ENCODE data around the gene KLHL4.
"Not testable (repeated sequence)": the region's sequence is repeated elsewhere in the genome, so short reads cannot be mapped to it uniquely, and the experiment has no call there.

Gene KLHL4

GRCh38 chrX:87571964-87572363 is 54.4 kb downstream of the KLHL4 start:
- Histone ChIP-seq H3K36me3 (ENCODE audit: insufficient read depth, low read length) (no peaks in the 10 kb centered on the region), H3K4me3 (ENCODE audit: low read depth in 1 of 2, low read length in 2 of 2) (no peak overlapping the region), H3K9me3 (ENCODE audit: low read length) (no peaks in the 10 kb centered on the region), H3K9ac (ENCODE audit: low read length) (no peak overlapping the region), H3K4me1 (ENCODE audit: insufficient read depth, low read length) (no peaks in the 10 kb centered on the region), H3K27ac (ENCODE audit: low read depth, low read length) (no peak overlapping the region), H3K27me3 (ENCODE audit: control insufficient read depth in 1 of 2, insufficient read depth in 2 of 2, low read length in 2 of 2) (no peaks in the 10 kb centered on the region)

- H3K36me3 ChIP-seq (ENCODE audit: insufficient read depth, low read length), result no peaks in the 10 kb centered on the region
- no peaks in the 10 kb centered on the region for H3K9me3 ChIP-seq (ENCODE audit: low read length)
- H3K27me3 ChIP-seq (ENCODE audit: control insufficient read depth in 1 of 2, insufficient read depth in 2 of 2, low read length in 2 of 2), result no peaks in the 10 kb centered on the region
- H3K27ac ChIP-seq (ENCODE audit: low read depth, low read length), result no peak overlapping the region
- no peak overlapping the region for H3K4me3 ChIP-seq (ENCODE audit: low read depth in 1 of 2, low read length in 2 of 2)
- no peaks in the 10 kb centered on the region for H3K4me1 ChIP-seq (ENCODE audit: insufficient read depth, low read length)
- H3K9ac ChIP-seq (ENCODE audit: low read length), result no peak overlapping the region
Measured at GRCh38 chrX:87572901-87573300, 55.3 kb downstream of the KLHL4 start.

- no peaks in the 10 kb centered on the region for H3K27me3 ChIP-seq (ENCODE audit: control insufficient read depth in 1 of 2, insufficient read depth in 2 of 2, low read length in 2 of 2)
- H3K9ac ChIP-seq (ENCODE audit: low read length), result no peak overlapping the region
- H3K4me3 ChIP-seq (ENCODE audit: low read depth in 1 of 2, low read length in 2 of 2), result no peak overlapping the region
- H3K27ac ChIP-seq (ENCODE audit: low read depth, low read length), result no peak overlapping the region
- H3K4me1 ChIP-seq (ENCODE audit: insufficient read depth, low read length), result no peaks in the 10 kb centered on the region
- H3K9me3 ChIP-seq (ENCODE audit: low read length), result no peaks in the 10 kb centered on the region
- H3K36me3 ChIP-seq (ENCODE audit: insufficient read depth, low read length), result no peaks in the 10 kb centered on the region
Measured at GRCh38 chrX:87578978-87579377, 61.4 kb downstream of the KLHL4 start.

GRCh38 chrX:87580862-87581261 is 63.3 kb downstream of the KLHL4 start:
- Histone ChIP-seq H3K4me3 (ENCODE audit: low read depth in 1 of 2, low read length in 2 of 2) (no peak overlapping the region), H3K9ac (ENCODE audit: low read length) (no peak overlapping the region), H3K27ac (ENCODE audit: low read depth, low read length) (no peak overlapping the region), H3K36me3 (ENCODE audit: insufficient read depth, low read length) (no peaks in the 10 kb centered on the region), H3K4me1 (ENCODE audit: insufficient read depth, low read length) (no peaks in the 10 kb centered on the region), H3K9me3 (ENCODE audit: low read length) (no peaks in the 10 kb centered on the region), H3K27me3 (ENCODE audit: control insufficient read depth in 1 of 2, insufficient read depth in 2 of 2, low read length in 2 of 2) (no peaks in the 10 kb centered on the region)

GRCh38 chrX:87582453-87582852 is 64.9 kb downstream of the KLHL4 start:
- Histone ChIP-seq H3K4me1 (ENCODE audit: insufficient read depth, low read length) (no peaks in the 10 kb centered on the region), H3K9me3 (ENCODE audit: low read length) (no peaks in the 10 kb centered on the region), H3K9ac (ENCODE audit: low read length) (no peak overlapping the region), H3K27me3 (ENCODE audit: control insufficient read depth in 1 of 2, insufficient read depth in 2 of 2, low read length in 2 of 2) (no peaks in the 10 kb centered on the region), H3K4me3 (ENCODE audit: low read depth in 1 of 2, low read length in 2 of 2) (no peak overlapping the region), H3K36me3 (ENCODE audit: insufficient read depth, low read length) (no peaks in the 10 kb centered on the region), H3K27ac (ENCODE audit: low read depth, low read length) (no peak overlapping the region)

- H3K9me3 ChIP-seq (ENCODE audit: low read length), result no peaks in the 10 kb centered on the region
- no peak overlapping the region for H3K4me3 ChIP-seq (ENCODE audit: low read depth in 1 of 2, low read length in 2 of 2)
- no peaks in the 10 kb centered on the region for H3K27me3 ChIP-seq (ENCODE audit: control insufficient read depth in 1 of 2, insufficient read depth in 2 of 2, low read length in 2 of 2)
- no peak overlapping the region for H3K27ac ChIP-seq (ENCODE audit: low read depth, low read length)
- no peaks in the 10 kb centered on the region for H3K36me3 ChIP-seq (ENCODE audit: insufficient read depth, low read length)
- no peaks in the 10 kb centered on the region for H3K4me1 ChIP-seq (ENCODE audit: insufficient read depth, low read length)
- no peak overlapping the region for H3K9ac ChIP-seq (ENCODE audit: low read length)
Measured at GRCh38 chrX:87583679-87584078, 66.1 kb downstream of the KLHL4 start.

- H3K9me3 ChIP-seq (ENCODE audit: low read length), result no peaks in the 10 kb centered on the region
- H3K27ac ChIP-seq (ENCODE audit: low read depth, low read length), result no peak overlapping the region
- H3K4me3 ChIP-seq (ENCODE audit: low read depth in 1 of 2, low read length in 2 of 2), result no peak overlapping the region
Measured at GRCh38 chrX:87616371-87616770, 98.8 kb downstream of the KLHL4 start.

GRCh38 chrX:87621697-87622096 is 104.1 kb downstream of the KLHL4 start:
- Histone ChIP-seq H3K27me3 (ENCODE audit: control insufficient read depth in 1 of 2, insufficient read depth in 2 of 2, low read length in 2 of 2) (no peaks in the 10 kb centered on the region), H3K9me3 (ENCODE audit: low read length) (no peaks in the 10 kb centered on the region), H3K4me1 (ENCODE audit: insufficient read depth, low read length) (no peaks in the 10 kb centered on the region), H3K36me3 (ENCODE audit: insufficient read depth, low read length) (no peaks in the 10 kb centered on the region), H3K4me3 (ENCODE audit: low read depth in 1 of 2, low read length in 2 of 2) (no peak overlapping the region), H3K27ac (ENCODE audit: low read depth, low read length) (no peak overlapping the region), H3K9ac (ENCODE audit: low read length) (no peak overlapping the region)

More at GRCh38 chrX:87616371-87616770, 98.8 kb downstream of the KLHL4 start:
- no peaks in the 10 kb centered on the region for H3K27me3 ChIP-seq (ENCODE audit: control insufficient read depth in 1 of 2, insufficient read depth in 2 of 2, low read length in 2 of 2)
- no peaks in the 10 kb centered on the region for H3K4me1 ChIP-seq (ENCODE audit: insufficient read depth, low read length)
- H3K9ac ChIP-seq (ENCODE audit: low read length), result no peak overlapping the region
- no peaks in the 10 kb centered on the region for H3K36me3 ChIP-seq (ENCODE audit: insufficient read depth, low read length)

- Histone ChIP-seq H3K27ac (ENCODE audit: low read depth, low read length) (no peak overlapping the region), H3K9ac (ENCODE audit: low read length) (no peak overlapping the region), H3K36me3 (ENCODE audit: insufficient read depth, low read length) (no peaks in the 10 kb centered on the region), H3K4me1 (ENCODE audit: insufficient read depth, low read length) (no peaks in the 10 kb centered on the region), H3K9me3 (ENCODE audit: low read length) (no peaks in the 10 kb centered on the region), H3K27me3 (ENCODE audit: control insufficient read depth in 1 of 2, insufficient read depth in 2 of 2, low read length in 2 of 2) (no peaks in the 10 kb centered on the region), H3K4me3 (ENCODE audit: low read depth in 1 of 2, low read length in 2 of 2) (no peak overlapping the region)
Measured at GRCh38 chrX:87626996-87627395, 109.4 kb downstream of the KLHL4 start.

- H3K9me3 ChIP-seq (ENCODE audit: low read length), result no peaks in the 10 kb centered on the region
- peaks cover 0 to 9% of the 10 kb centered on the region in 2 donors for H3K27me3 ChIP-seq (ENCODE audit: control insufficient read depth in 1 of 2, insufficient read depth in 2 of 2, low read length in 2 of 2)
- no peak overlapping the region for H3K27ac ChIP-seq (ENCODE audit: low read depth, low read length)
- H3K4me1 ChIP-seq (ENCODE audit: insufficient read depth, low read length), result no peaks in the 10 kb centered on the region
- no peak overlapping the region for H3K4me3 ChIP-seq (ENCODE audit: low read depth in 1 of 2, low read length in 2 of 2)
- no peaks in the 10 kb centered on the region for H3K36me3 ChIP-seq (ENCODE audit: insufficient read depth, low read length)
- no peak overlapping the region for H3K9ac ChIP-seq (ENCODE audit: low read length)
Measured at GRCh38 chrX:87634361-87634760, 116.8 kb downstream of the KLHL4 start.

GRCh38 chrX:87636533-87636932 is 118.9 kb downstream of the KLHL4 start:
- Histone ChIP-seq H3K9me3 (ENCODE audit: low read length) (no peaks in the 10 kb centered on the region), H3K4me3 (ENCODE audit: low read depth in 1 of 2, low read length in 2 of 2) (no peak overlapping the region), H3K36me3 (ENCODE audit: insufficient read depth, low read length) (no peaks in the 10 kb centered on the region), H3K27me3 (ENCODE audit: control insufficient read depth in 1 of 2, insufficient read depth in 2 of 2, low read length in 2 of 2) (peaks cover 0 to 9% of the 10 kb centered on the region in 2 donors), H3K27ac (ENCODE audit: low read depth, low read length) (no peak overlapping the region), H3K9ac (ENCODE audit: low read length) (no peak overlapping the region), H3K4me1 (ENCODE audit: insufficient read depth, low read length) (no peaks in the 10 kb centered on the region)

GRCh38 chrX:87641439-87641838 is 123.8 kb downstream of the KLHL4 start:
- H3K9me3 ChIP-seq (ENCODE audit: low read length); H3K27me3 ChIP-seq (ENCODE audit: control insufficient read depth in 1 of 2, insufficient read depth in 2 of 2, low read length in 2 of 2); H3K4me3 ChIP-seq (ENCODE audit: low read depth in 1 of 2, low read length in 2 of 2); H3K9ac ChIP-seq (ENCODE audit: low read length); H3K4me1 ChIP-seq (ENCODE audit: insufficient read depth, low read length); H3K36me3 ChIP-seq (ENCODE audit: insufficient read depth, low read length); H3K27ac ChIP-seq (ENCODE audit: low read depth, low read length): not testable (repeated sequence)

Measured in muscle layer of colon (tissue), 2 donors.